ENCODE data around the gene HIBADH.
"Not testable (repeated sequence)": the region's sequence is repeated elsewhere in the genome, so short reads cannot be mapped to it uniquely, and the experiment has no call there.

Gene HIBADH

DNA sequence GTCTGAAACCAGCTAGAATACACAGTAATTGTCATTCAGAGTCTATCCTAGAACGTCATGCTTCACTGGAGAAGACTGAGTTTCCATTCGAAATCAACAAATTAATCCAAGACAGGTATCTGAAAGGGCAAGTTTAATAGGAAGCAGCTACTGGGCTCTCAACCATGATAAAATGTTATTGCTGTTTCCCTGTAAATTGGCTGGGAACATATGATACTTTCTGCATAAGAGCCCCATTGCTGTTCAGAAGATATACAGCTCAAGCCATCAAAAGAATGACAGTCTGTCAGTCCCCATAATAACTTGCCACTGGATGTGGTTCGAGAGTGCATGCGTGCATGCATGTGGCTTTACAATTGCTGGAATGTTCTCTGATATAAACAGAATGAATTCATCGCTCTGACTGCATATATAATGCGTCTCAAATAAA is 129.0 kb downstream of the HIBADH start:
- DNase-seq = no peak

DNA sequence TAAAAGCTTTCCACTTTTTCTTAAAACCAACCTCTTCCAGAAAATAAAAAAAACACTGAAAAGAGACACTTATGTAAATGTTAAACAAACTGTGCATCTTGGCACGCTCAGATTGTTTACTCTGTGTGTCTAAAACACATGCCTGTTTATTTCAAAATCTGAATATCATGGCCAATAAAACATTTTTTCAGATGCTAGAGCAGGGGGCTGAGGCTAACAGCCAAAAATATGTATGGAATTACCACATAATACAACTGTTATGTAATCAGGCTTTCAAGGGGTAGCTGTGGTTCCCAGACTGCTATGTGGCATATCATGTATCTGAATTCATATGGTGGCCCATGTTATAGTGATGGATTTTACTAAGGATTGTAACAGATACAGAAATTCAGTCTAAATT is 130.4 kb downstream of the HIBADH start:
- no peak for DNase-seq

DNA sequence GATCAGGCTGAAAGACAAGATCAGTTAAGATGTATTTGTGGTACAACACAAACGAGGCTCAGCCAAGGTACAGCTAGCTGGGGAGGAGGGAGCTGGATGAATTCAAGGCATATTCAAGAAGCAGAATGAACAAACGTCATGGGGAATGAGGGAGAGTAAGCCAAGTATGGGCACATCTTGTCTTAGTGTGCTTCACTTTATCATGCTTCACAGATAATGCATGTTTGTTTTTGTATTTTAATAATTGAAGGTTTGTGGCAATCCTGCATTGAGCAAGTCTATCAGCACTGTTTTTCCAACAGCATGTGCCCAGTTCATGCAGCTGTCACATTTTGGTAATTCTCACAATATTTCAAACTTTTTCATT is 135.4 kb downstream of the HIBADH start:
- no peak for DNase-seq

DNA sequence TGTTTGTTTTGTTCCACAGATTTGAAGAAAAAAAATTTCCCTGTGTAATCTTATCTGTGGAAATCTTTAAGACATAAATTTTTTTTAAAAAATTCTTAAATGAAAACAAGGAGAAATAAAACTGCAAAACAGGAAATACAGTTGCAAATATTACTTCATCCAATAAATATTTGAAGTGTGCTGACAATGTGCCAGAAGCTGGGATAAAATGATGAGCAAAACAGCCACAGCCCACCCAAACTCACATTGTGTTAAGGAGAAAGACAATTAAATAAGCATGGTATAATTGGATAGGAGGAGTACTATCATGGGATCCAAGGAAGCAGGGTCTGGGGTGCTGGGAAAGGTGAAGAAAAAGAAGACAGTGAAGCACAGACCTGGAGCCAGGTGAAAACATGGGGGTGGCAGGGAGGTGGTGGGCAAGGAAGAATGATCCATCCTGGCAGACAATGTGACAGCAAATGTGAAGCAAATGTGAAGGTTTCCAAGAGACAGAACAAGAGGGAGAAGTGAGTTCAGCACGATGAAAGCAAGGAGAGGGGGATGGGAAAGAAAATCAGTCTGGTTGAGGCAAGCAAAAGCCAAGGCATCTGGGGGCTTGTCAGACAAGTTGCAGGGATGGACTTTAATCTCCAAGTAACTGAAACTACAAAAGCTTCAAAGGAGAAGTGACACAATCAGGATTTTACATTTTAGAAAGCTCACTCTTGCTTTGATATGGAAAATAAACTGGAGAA is 135.9 kb downstream of the HIBADH start:
- no peak for DNase-seq

DNA sequence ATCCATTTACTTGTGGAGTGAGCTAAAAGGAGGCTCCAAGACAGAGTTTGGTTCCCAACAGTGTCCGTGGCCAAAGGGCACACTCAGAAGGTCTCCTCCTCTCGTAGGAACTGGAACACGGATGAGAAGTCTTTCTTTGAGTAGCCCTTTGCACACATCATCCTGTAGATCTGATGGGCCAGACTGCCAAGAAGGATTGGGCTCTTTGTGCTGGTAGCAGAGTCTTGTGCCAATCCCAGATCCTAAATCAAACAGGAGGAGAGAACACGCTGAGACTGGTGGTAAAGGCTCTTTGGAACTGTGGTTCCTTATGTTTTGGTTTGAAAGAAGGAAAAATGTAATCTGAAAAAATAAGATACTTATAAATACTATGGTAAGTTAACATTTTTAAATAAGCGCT is 136.6 kb downstream of the HIBADH start:
- no peak for DNase-seq

DNA sequence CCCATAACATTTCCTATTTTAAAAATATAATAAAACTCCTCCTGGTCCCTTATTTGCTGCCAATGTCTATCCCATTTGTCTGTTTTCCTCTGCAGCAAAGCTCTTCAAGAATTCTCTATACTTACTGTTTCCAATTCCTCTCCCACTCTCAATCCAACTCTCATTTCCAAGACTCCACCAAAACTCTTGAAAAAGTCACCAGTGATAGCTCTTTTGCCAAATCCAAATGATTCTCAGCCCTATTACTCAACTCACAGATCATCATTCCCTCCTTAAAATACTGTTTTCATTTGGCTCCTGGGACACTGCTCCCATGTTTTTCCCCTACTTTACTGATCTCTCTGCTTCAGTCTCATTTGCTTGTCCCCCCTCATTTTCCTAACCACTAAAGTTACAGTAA is 139.4 kb downstream of the HIBADH start:
- no peak for DNase-seq

DNA sequence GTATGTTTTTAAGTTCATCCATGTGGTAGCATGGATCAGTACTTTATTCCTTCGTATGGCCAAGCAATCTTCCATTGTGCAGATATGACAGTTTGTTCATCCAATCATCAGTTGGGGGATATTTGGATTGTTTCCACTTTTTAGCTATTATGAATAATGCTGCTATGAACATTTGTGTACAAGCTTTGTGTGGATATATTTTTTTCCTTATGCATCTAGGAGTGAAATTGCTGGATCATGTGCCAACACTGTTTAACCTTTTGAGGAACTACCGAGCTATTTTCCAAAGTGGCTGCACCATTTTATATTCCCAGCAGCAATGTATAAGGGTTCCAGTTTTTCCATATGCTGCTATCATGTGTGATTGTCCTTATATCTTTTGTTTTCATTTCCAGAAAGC is 140.1 kb downstream of the HIBADH start:
- DNase-seq = no peak

DNA sequence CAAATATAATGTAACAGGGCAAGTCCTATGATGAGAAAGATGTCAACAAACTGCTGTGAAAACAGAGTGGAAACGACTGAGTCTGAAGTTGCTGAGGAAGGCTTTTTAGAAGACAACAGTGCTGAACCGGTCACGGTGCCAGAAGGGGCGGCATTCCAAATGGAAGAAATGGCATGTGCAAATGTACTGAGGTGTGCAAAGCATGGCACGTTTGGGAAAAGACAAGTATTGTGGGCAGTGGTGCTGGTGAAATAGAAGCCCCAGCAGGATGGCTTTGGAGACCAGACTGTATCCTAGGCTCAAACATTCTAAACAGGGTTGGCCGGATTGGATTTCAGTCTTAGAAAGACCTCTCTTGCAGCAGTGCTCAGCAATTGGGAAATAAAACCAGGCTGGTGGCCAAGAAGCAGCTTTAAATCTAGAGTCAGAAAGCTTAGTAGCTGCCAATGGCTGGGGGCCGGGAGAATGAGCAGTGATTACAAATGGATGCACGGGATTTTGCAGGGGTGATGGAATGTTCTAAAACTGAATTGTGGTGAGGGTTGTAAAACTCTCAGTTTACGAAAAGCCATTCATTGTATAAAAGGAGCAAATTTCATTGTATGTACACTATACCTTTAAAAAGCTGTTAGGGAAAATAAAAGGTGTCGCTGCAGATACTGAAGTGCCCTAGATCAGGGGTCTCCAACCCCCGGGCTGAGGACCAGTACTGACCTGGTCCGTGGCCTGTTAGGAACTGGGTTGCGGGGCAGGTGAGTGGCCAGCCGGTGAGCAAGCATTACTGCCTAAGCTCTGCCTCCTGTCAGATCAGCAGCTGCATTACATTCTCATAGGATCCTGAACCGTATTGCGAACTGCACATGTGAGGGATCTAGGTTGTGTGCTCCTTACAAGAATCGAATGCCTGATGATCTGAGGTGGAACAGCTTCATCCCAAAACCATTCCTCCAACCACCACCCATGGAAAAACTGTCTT is 141.6 kb downstream of the HIBADH start:
- no peak for DNase-seq

DNA sequence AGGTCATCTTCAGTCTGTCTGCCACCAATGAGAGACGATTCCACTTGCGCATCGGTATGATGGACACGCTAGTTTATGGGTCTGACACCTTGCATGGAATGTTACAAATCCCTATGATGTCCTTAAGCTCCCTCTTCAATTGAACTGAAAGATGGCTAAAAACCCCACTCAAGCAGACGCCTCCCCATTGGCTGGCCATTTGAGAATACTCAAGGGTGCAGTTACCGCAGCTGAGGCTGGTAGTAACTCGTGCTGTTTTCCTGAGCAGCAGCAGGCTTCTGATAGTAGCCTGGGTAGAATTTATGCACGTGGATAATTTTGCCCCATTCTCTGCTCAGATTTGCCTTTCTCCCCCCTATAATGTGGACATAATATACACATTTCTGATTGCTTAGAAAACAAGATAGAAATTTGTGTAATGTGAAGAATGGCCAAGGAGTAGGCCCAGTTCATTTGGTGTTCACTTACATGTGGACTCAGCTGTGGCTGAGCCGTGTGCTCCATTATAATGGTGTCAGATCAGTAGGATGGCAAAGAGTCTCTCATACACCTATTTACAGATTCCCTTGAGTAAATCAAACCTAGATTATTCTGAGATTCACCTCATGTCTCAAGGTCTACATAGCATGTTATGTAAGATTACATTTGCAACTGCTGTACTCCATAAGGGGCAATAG is 142.8 kb downstream of the HIBADH start:
- DNase-seq = no peak

DNA sequence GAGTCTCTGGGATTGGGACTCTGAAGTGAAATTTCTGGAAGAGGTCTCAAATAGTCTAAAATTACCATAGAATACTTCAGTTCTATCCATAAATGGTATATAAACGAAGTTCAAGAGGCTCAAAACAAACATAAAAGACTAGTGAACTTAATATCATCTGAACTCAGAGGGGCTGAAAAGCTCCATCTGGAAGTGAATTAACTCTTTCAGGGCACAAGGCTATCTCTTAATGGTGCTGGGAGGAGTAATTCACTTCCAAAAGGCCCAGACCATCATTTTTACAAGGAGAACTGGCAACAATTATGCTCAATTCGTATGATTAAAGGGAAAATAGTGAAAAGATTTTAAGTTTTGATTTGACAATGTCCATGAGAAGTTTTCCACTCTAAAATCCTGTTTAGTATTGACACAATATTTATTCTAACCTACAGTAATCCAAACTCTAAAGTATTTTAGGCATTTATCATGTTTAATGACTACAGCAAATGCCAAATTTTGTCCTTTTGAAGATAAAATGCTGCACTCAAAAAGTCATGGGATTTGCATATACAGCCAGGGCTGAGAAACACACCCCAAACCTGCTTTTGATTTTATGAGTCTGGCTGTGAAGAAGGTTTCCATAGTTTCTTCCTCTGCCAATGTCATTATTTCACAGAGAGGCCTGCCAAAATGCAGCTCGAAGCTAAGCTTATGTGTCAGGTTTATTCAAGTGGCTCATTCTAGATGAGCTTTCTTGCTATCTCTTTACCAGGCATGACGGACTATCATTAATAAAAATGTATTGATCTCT is 143.9 kb downstream of the HIBADH start:
- DNase-seq = no peak

DNA sequence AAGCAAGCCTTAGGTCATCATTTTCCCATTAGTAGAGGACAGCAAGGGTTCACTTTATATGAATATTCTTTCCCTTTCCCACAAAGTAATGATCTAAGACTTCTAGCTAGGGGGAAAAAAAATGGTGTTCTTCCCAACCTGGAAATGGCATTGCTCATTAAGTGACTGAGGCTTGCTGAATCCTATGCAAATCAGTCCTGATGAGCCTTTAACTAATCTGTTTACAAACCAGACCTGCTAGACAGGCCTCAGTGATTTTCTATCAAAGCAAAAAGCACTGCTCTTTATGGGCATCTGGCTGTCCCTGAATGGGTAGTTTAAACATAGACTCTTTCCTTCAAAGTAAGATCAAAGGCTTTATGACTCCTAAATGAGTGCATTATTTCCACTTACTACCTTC is 146.3 kb downstream of the HIBADH start:
- DNase-seq = no peak

DNA sequence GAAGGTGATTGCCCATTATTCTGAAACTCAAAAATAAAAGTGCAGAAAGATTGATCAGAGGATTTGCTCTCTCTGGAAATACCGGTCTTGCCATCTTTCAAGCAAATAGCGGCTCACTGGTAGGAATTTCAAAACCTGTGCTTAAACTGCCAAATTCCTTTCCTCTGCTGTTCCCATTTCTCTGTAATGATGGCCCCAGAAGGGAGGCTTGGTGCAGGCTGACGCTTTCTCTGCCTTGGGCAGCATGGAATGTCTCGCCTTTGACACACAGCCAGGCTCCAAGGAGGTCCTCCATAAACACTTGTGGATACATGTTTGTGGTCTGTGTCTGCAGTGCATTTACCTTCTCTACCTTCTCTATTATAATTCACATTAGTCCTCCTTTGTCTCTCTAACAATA is 146.8 kb downstream of the HIBADH start:
- no peak for DNase-seq

DNA sequence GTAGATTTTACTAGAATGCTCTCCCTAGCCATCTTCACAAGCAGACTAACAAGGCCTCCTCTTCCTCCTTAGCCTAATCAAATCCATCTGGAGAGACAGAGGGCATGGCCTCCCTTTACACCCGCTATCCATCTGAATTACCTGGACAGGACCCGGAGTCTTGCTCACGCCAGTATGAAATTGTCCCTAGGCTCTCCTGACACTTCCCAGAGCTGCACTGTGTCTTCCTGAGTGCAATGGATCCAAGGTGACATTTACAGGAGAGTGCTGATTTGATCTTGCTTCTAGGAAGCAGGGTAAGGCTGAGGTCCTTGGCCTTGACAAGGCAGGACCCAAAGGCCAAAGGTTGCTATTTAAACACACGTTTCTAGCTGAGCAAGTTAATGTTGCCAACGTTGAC is 147.8 kb downstream of the HIBADH start:
- DNase-seq = no peak

DNA sequence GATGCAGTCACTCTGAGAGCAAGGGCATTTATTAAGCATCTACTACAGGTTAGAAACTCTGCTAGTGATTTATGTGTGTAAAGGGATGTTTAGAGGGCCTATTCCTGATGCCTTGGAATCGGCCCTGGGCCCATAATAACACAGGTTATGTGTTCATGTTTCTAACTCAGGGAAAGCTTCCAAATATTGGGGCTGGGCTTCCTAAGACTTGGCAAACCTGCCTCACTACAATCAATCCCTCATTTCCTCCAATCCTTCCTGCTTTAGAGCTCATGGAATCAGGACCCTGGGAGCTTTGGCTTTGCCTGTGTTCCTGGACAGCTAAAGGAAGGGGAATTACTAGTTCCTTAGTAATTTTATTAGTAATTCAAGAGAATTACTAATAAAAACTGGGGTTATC is 148.8 kb downstream of the HIBADH start:
- no peak for DNase-seq

DNA sequence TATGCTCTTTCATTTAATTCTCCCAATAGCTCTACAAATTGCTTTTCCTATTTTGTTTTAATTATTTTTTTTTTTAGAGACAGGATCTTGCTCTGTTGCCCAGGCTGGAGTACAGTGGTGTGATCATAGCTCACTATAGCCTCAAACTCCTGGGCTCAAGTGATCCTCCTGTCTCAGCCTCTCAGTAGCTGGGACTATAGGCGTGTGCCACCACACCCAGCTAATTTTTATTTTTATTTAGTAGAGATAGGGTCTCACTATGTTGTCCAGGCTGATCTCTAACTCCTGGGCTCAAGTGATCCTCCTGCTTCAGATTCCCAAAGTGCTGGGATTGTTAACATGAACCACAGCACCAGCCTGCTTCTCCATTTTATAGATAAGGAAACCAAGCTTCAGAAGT is 151.3 kb downstream of the HIBADH start:
- not testable (repeated sequence) for DNase-seq

DNA sequence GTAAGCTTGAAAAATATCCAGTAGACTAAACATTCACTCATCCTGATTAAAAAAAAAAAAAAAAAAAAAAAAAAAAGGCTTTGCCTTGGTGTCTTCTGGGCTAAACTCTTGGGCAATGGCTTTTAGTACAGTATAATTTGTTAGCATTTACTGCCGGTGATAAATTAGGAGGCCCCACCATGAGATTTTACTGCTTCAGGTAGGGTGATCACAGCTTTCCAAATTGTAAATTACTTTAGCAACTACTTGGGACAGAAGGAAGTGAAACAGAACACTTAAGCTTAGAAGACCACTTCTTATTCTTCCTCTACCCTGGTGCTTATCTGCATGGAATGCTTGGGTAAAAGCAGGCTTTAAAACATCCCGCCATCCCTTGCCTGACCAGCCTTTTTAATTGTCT is 152.1 kb downstream of the HIBADH start:
- no peak for DNase-seq

DNA sequence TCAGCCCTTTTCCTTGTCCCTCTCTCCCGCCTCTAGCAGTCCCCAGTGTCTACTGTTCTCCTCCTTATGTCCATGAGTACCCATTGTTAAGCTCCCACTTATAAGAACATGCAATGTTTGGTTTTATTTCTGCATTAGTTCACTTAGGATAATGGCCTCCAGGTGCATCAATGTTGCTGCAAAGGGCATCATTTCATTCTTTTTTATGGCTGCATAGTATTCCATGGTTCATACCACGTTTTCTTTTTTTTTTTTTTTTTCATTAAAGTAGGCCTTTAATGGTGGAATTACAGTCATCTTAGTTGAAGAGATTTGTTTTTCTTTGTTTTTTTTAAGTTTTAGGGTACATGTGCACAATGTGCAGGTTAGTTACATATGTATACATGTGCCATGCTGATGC is 160.8 kb downstream of the HIBADH start:
- not testable (repeated sequence) for DNase-seq

DNA sequence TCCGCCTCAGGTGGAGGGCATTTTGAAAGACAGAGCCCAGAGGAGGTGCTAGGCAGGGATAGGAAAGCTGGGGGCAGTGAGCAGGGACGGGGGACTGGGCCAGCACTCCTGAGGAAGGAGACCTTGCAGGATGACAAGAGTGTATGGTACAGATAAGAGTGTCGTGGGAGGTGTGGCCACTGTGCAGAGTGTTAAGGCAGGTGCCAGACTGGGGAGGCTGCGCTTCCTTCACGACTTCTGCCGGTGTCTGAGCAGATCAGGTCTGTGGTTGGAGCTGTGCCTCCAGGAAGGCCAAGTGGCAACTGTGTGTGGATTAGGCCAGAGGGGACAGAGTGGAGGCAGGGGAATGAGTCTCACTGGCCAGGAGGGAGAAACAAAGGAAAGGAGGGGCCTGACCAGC is 161.7 kb downstream of the HIBADH start:
- DNase-seq = no peak

DNA sequence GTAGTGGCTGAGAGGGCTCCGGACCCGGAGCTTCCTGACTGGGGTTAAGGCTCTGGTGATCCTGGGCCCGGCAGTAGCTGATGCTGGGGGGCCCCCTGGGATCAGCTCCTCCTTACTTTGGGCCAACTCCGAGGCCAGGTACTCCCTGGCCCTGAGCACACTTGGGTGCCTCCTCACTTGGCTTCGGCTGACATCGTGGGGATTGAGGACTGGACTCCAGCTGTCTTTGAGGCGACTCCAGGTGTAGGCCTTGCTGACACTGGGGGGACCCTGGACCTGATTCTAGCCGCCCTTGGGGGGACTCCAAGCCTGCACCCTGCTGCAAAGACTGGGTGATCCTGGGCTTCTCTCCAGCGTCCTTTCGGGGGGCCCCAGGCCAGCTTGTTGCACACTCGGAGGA is 170.5 kb downstream of the HIBADH start:
- DNase-seq = no peak

DNA sequence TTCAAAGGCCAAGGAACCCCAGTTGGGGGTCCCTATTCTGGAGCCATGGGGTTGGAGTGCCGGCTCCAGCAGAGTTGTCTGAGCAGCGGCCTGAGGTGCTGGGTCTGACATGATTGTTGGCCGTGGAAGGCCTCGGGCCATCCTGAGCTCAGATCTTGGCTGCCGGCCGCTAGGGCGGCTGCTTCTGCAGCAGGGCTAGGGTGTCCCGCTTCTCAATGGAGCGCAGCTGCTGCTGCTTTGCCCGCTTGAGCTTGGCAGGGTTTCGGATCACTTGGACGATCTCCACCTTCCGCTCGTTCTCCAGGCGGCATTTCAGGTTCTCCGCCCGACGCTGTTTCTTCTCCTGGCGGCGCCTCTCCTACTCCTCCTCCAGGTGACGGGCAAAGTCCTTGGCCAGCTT is 171.1 kb downstream of the HIBADH start:
- no peak for DNase-seq

DNA sequence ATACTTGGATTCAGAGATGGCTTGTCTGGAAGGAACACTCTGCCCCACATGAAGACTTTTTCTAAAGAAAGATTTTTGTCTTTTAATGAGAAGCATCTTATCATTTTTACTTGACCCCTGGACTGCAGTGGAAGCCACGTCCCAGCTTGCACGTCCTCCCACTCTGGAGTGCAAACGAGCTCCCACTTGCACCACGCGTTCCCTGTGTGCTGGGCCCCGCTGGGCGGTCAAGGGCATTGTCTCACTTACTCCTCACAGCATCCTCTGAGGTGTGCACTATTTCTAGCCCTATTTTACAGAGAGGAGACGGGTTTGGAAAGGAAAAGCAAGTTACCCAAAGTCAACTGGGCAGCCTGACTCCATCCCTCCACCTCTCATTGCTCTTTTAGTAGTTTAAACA is 175.2 kb downstream of the HIBADH start:
- DNase-seq = no peak

DNA sequence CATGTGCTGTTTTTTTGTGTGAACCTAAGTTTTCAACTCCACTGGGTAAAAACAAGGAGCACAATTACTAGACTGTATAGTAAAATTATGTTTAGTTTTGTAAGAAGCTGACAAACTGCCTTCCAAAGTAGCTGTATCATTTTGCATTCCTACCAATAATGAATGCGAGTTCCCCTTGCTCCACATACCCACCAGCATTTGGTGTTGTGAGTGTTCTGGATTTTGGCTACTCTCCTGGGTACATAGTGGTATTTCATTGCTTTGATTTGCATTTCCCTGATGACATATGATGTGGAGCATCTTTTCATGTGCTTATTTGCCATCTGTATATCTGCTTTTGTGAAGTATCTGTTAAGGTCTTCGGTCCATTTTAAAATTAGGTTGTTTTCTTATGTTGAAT is 178.2 kb downstream of the HIBADH start:
- no peak for DNase-seq

DNA sequence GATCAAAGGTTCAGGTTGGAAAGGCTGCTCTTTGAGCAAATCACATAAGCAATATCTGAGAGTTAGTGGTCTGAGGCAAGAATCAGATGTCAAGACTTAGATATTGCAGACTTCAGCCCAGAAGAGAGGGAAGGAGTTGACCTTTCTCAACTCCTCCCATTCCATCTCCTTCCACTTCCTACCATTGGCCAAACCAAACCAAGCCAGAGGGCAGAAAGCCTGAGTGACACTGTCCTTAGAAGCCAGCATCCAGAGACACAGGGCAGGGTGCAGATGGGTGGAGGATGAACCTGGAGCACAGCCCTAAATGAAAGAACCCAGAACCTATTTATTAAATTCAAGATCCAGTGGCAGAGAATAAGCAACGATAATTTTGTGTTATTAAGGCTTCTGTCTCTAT is 180.5 kb downstream of the HIBADH start:
- DNase-seq = no peak
